Keratinocyte (primary cell): ENCODE data around the gene NNAT.

ENCODE experiments used
- EZH2 ChIP-seq: IDR thresholded peaks from one replicate; pipeline ENCODE4 v1.6.1; 2012; ENCODE audit warnings: inconsistent platforms, mild to moderate bottlenecking, low read length, moderate library complexity
- TF ChIP-seq, protein P1 (sequence below), 3 experiments: IDR thresholded peaks in 1 of 3; conservative IDR thresholded peaks in 1 of 3; optimal IDR thresholded peaks in 1 of 3; 2 replicates in 2 of 3; 3 replicates in 1 of 3; pipeline versions ENCODE3 to v1.5.1; 2011; ENCODE audit warnings: low read length in 3 of 3, mild to moderate bottlenecking in 3 of 3, moderate library complexity in 2 of 3, control low read depth in 1 of 3, inconsistent platforms in 1 of 3; ENCODE audit not compliant: insufficient read depth in 2 of 3; ENCODE audit errors: extremely low read depth in 1 of 3

- TF ChIP-seq, protein P1, sequence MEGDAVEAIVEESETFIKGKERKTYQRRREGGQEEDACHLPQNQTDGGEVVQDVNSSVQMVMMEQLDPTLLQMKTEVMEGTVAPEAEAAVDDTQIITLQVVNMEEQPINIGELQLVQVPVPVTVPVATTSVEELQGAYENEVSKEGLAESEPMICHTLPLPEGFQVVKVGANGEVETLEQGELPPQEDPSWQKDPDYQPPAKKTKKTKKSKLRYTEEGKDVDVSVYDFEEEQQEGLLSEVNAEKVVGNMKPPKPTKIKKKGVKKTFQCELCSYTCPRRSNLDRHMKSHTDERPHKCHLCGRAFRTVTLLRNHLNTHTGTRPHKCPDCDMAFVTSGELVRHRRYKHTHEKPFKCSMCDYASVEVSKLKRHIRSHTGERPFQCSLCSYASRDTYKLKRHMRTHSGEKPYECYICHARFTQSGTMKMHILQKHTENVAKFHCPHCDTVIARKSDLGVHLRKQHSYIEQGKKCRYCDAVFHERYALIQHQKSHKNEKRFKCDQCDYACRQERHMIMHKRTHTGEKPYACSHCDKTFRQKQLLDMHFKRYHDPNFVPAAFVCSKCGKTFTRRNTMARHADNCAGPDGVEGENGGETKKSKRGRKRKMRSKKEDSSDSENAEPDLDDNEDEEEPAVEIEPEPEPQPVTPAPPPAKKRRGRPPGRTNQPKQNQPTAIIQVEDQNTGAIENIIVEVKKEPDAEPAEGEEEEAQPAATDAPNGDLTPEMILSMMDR (optimal IDR thresholded peaks at IDR 0.05 in 1 of 3, IDR thresholded peaks at IDR 0.05 in 1 of 3, conservative IDR thresholded peaks at IDR 0.05 in 1 of 3; ENCODE audit: extremely low read depth in 1 of 3, insufficient read depth in 2 of 3, low read length in 3 of 3) = no peak
- TF ChIP-seq EZH2 = no peak
These were observed 19.1 kb upstream of the NNAT start for GRCh38 chr20:37501940-37502339.
